K562 (cell line): ENCODE data around the gene SNRNP40. TPM values are rescaled to one million over a fixed set of nuclear protein-coding genes. Genes with fewer than 3 reads are reported as not detected.

Source experiments
- ATAC-seq: fragments of 200-7000 bp; cut with Tn5 transposase; 3 replicates; pipeline ENCODE4 v1.9.1; 2020; ENCODE audit warnings: moderate library complexity
- BruUV-seq: library from RNA; stranded (reverse); fragments of 400-500 nt; replicated peaks from 2 replicates; lab custom pipeline; 2021; lab: Mats Ljungman, UMichigan
- CTCF ChIA-PET: fragments of 300-600 bp; formaldehyde crosslinking; extraction: SDS; loops from one replicate; lab custom pipeline; 2021; ENCODE audit warnings: low intra/inter-chr PET ratio; lab: Yijun Ruan, JAX
- POLR2A ChIA-PET: fragments of 300-600, 350-650 bp; sonication (Branson Sonifier 250); formaldehyde crosslinking; extraction: SDS; loops from one replicate; lab custom pipeline; 2021; ENCODE audit warnings: antibody characterized with exemption, inconsistent platforms; lab: Yijun Ruan, JAX
- DNase-seq, 4 experiments: peaks; one replicate each; pipeline versions ENCODE4 v3.0.0 to v3.0.0-alpha.2; 2011 to 2018; ENCODE audit warnings: low spot score in 3 of 4, mixed read lengths in 3 of 4; ENCODE audit errors: extremely low read depth in 1 of 4
- FAIRE-seq: peaks from 2 replicates; lab custom pipeline; 2011; peaks lifted over from hg19 to GRCh38; lab: Jason Lieb, UNC
- H2AFZ ChIP-seq: 2 replicates; pipeline ENCODE4 v1.6.0; 2011; ENCODE audit warnings: low read depth, low read length, control low read depth, inconsistent platforms
- H3K27ac ChIP-seq: fragments of 200-600 bp; 3 replicates; pipeline ENCODE4 v1.8.0; 2011; ENCODE audit warnings: low read depth, mild to moderate bottlenecking, control low read depth, inconsistent platforms, low read length, moderate library complexity, mixed read lengths; ENCODE audit errors: extremely low read depth
- H3K27me3 ChIP-seq, 2 experiments: fragments of 300-600 bp in 1 of 2; 2 replicates in 1 of 2; 3 replicates in 1 of 2; pipeline versions ENCODE4 v1.6.0 to v1.8.0; 2011; ENCODE audit warnings: inconsistent platforms in 2 of 2, low read length in 2 of 2, mild to moderate bottlenecking in 1 of 2, mixed read lengths in 1 of 2, moderate library complexity in 1 of 2; ENCODE audit not compliant: control insufficient read depth in 2 of 2, insufficient read depth in 2 of 2
- H3K36me3 ChIP-seq: fragments of 300-600 bp; 3 replicates; pipeline ENCODE4 v1.8.0; 2011; ENCODE audit warnings: mild to moderate bottlenecking, low read length, inconsistent platforms; ENCODE audit not compliant: control insufficient read depth, insufficient read depth
- H3K4me1 ChIP-seq, 2 experiments: fragments of 200-600 bp in 1 of 2; replicated peaks in 1 of 2; 2 replicates in 1 of 2; 3 replicates in 1 of 2; pipeline versions ENCODE4 v1.5.1 to v1.8.0; 2011; ENCODE audit warnings: inconsistent platforms in 2 of 2, low read length in 2 of 2, mild to moderate bottlenecking in 1 of 2, mixed read lengths in 1 of 2, moderate library complexity in 1 of 2; ENCODE audit not compliant: control insufficient read depth in 2 of 2, insufficient read depth in 2 of 2
- H3K4me2 ChIP-seq: 2 replicates; pipeline ENCODE4 v1.6.1; 2011; ENCODE audit warnings: low read length, control low read depth, inconsistent platforms, mixed read lengths; ENCODE audit not compliant: insufficient read depth
- H3K4me3 ChIP-seq: fragments of 200-600 bp; sonication (generic), shearing (Covaris generic); 2 replicates; pipeline ENCODE4 v1.5.1; 2016; ENCODE audit warnings: control low read depth, inconsistent platforms
- H3K79me2 ChIP-seq: fragments of 200-600 bp; 3 replicates; pipeline ENCODE4 v1.8.0; 2011; ENCODE audit warnings: low read length, inconsistent platforms; ENCODE audit not compliant: control insufficient read depth, insufficient read depth
- H3K9ac ChIP-seq, 2 experiments: 2 replicates each; pipeline versions ENCODE4 v1.6.0 to v1.6.1; 2011; ENCODE audit warnings: low read depth in 2 of 2, low read length in 2 of 2, control low read depth in 1 of 2, inconsistent platforms in 1 of 2, mild to moderate bottlenecking in 1 of 2, mixed read lengths in 1 of 2; ENCODE audit not compliant: insufficient read depth in 1 of 2
- H3K9me1 ChIP-seq: one replicate; pipeline ENCODE4 v1.6.0; 2011; ENCODE audit warnings: inconsistent platforms, mild to moderate bottlenecking, low read length, moderate library complexity; ENCODE audit not compliant: control insufficient read depth, insufficient read depth
- H3K9me3 ChIP-seq: replicated peaks from 2 replicates; pipeline ENCODE4 v1.5.1; 2011; ENCODE audit warnings: low read depth, low read length, inconsistent platforms; ENCODE audit not compliant: control insufficient read depth, insufficient read depth
- H4K20me1 ChIP-seq: replicated peaks from 2 replicates; pipeline ENCODE4 v1.6.1; 2011; ENCODE audit warnings: low read length, inconsistent platforms, mixed read lengths; ENCODE audit not compliant: control insufficient read depth, insufficient read depth
- ARID2 ChIP-seq: fragments of 450-650 bp; IDR thresholded peaks from 2 replicates; pipeline ENCODE4 v1.6.1; 2017; ENCODE audit warnings: antibody characterized with exemption, mild to moderate bottlenecking
- ARID3A ChIP-seq: IDR thresholded peaks from 2 replicates; pipeline ENCODE4 v1.6.1; 2012; ENCODE audit warnings: low read depth, low read length, improper control_type of control experiment, borderline replicate concordance
- BRF2 ChIP-seq: IDR thresholded peaks from 3 replicates; pipeline ENCODE4 v1.6.1; 2011; ENCODE audit warnings: borderline replicate concordance, mild to moderate bottlenecking; ENCODE audit not compliant: insufficient read length, insufficient read depth
- CBX2 ChIP-seq: fragments of 200-600 bp; sonication (generic); IDR thresholded peaks from one replicate; pipeline ENCODE4 v1.6.1; 2012; ENCODE audit warnings: mild to moderate bottlenecking, low read length, inconsistent platforms; ENCODE audit not compliant: insufficient read depth, poor library complexity, severe bottlenecking
- MAFK ChIP-seq: IDR thresholded peaks from 2 replicates; pipeline ENCODE4 v1.6.1; 2011; ENCODE audit warnings: low read length, improper control_type of control experiment
- POLR3A ChIP-seq: IDR thresholded peaks from 2 replicates; pipeline ENCODE4 v1.6.1; 2011; ENCODE audit warnings: borderline replicate concordance, mild to moderate bottlenecking, moderate library complexity; ENCODE audit not compliant: insufficient read length, insufficient read depth; ENCODE audit errors: extremely low read depth
- RBM14 ChIP-seq: fragments of 200-400 bp; formaldehyde crosslinking; IDR thresholded peaks from 2 replicates; pipeline ENCODE4 v1.6.1; 2018; ENCODE audit warnings: low read depth, mild to moderate bottlenecking, low read length, moderate library complexity, borderline replicate concordance; ENCODE audit not compliant: insufficient read depth
- ZNF583 ChIP-seq: fragments of 250-450 bp; sonication (Bioruptor Pico); IDR thresholded peaks from 2 replicates; pipeline ENCODE4 v1.4.0; 2020
- ZNF696 ChIP-seq: fragments of 250-450 bp; sonication (Bioruptor Pico); conservative IDR thresholded peaks from 2 replicates; pipeline ENCODE4 v1.4.0; 2020; ENCODE audit warnings: mild to moderate bottlenecking, moderate library complexity
- ZNF764 ChIP-seq: fragments of 250-450 bp; sonication (Bioruptor Pico); IDR thresholded peaks from 2 replicates; pipeline ENCODE4 v1.4.0; 2020; ENCODE audit warnings: low read depth, mild to moderate bottlenecking, moderate library complexity
- WGBS: fragments of 100-300 bp; shearing (Covaris generic); methylation state at CpG from one replicate; pipeline ENCODE4 v1.1.6; 2016; ENCODE audit warnings: low coverage, mixed read lengths; ENCODE audit not compliant: insufficient coverage; ENCODE audit errors: missing lambda C conversion rate; 5-methylcytosine and 5-hydroxymethylcytosine counted together
- in situ Hi-C: fragments of 300-500 bp; cut with MboI; formaldehyde crosslinking; loops from 4 replicates; pipeline ENCODE4 v1.15.0; 2018; ENCODE audit warnings: inconsistent platforms, mixed read lengths
- intact Hi-C: fragments of 100-400 bp; cut with micrococcal nuclease; formaldehyde crosslinking; loops from 2 replicates; pipeline ENCODE4 v1.14.2; 2022
- polyA plus RNA-seq, 8 experiments: library from polyadenylated mRNA; depleted of rRNA in 4 of 8; stranded (reverse) in 5 of 8; unstranded in 3 of 8; fragments of >200 nt; fragmentation: Nextera tagmentation in 2 of 8; fragmentation: Illumina TruSeq in 1 of 8; extraction: Ambion mirVana in 2 of 8; extraction: Trizol in 1 of 8; gene quantifications; 2 replicates each; pipeline versions ENCODE4 v1.2.1 to v1.2.3, GENCODE V29; 2011 to 2014; ENCODE audit warnings: inconsistent platforms in 1 of 8, missing spikeins in 1 of 8
- total RNA-seq, 7 experiments: library from RNA; depleted of rRNA in 6 of 7; stranded (reverse); fragments of >200 nt in 6 of 7; fragmentation: Illumina TruSeq in 2 of 7; extraction: Trizol in 2 of 7; gene quantifications; 2 replicates each; pipeline versions ENCODE4 v1.2.1 to v1.2.3, GENCODE V29; 2011 to 2021; ENCODE audit warnings: low replicate concordance in 1 of 7
- TF ChIP-seq, protein P1 (sequence below): sonication (generic); formaldehyde crosslinking; IDR thresholded peaks from 2 replicates; pipeline ENCODE4 v1.8.1; 2023; ENCODE audit warnings: mild to moderate bottlenecking, missing genetic modification reagents

SNRNP40 gene
- total and polyA plus RNA-seq, 9 of the 15 experiments (the other 6 are each of a cell fraction or from before 2014, with no cell fraction given): 48.7 to 278 (median 163) TPM

- H3K4me3 ChIP-seq: no peak overlapping the region
- H3K9me1 ChIP-seq: no peaks in the 10 kb centered on the region
- H4K20me1 ChIP-seq: no peaks in the 10 kb centered on the region
- FAIRE-seq (no peak), ATAC-seq (0 out of 3 replicates have a peak, but pooled peaks have one; percentile 27), DNase-seq (no peak)
- H3K27ac ChIP-seq: no peak overlapping the region
- H3K9ac ChIP-seq: no peak overlapping the region
- no peaks in the 10 kb centered on the region for H3K4me1 ChIP-seq
- no peak overlapping the region for H3K4me2 ChIP-seq
- intact Hi-C loops: no loop called here
- no peaks in the 10 kb centered on the region for H3K36me3 ChIP-seq
- in situ Hi-C loops: no loop called here
- 2% methylated on average over 3 of the region's 3 CpGs for WGBS
- peak; percentile 32 for TF ChIP-seq CBX2
- TF ChIP-seq ZNF696 (CRISPR knock-in tag): no peak
- POLR2A ChIA-PET: interaction anchor here (0.6 to 1.4 kb wide), 6 partner anchors 10 to 271 kb away, joined by 3 to 4 read pairs (median 3); no protein-coding TSS in a partner anchor
- no peak overlapping the region for H2AFZ ChIP-seq
- H3K27me3 ChIP-seq: peaks cover 30 to 61% of the 10 kb centered on the region in 2 experiments; a peak in 4 of 5 replicates
- no TSS peak for BruUV-seq
- CTCF ChIA-PET: no interaction called here
- H3K9me3 ChIP-seq: no peaks in the 10 kb centered on the region
- H3K79me2 ChIP-seq: no peaks in the 10 kb centered on the region
These were observed 66.2 kb downstream of the SNRNP40 start for GRCh38 chr1:31230378-31230777.

- no peak overlapping the region for H3K4me3 ChIP-seq
- no peaks in the 10 kb centered on the region for H3K4me1 ChIP-seq
- H3K4me2 ChIP-seq: no peak overlapping the region
- in situ Hi-C loops (no loop called here), intact Hi-C loops (no loop called here)
- ChIA-PET CTCF (no interaction called here), POLR2A (interaction anchor here (0.6 to 1.3 kb wide), 5 partner anchors 9 to 72 kb away, joined by 3 to 4 read pairs (median 3); no protein-coding TSS in a partner anchor)
- no TSS peak for BruUV-seq
- no peak overlapping the region for H3K9ac ChIP-seq
- no peak overlapping the region for H2AFZ ChIP-seq
- H3K36me3 ChIP-seq: no peaks in the 10 kb centered on the region
- no peaks in the 10 kb centered on the region for H3K9me3 ChIP-seq
- DNase-seq: no peak
- H3K27me3 ChIP-seq: peaks cover 28 to 55% of the 10 kb centered on the region in 2 experiments; a peak in 4 of 5 replicates
- H3K9me1 ChIP-seq: no peaks in the 10 kb centered on the region
- no peak for ATAC-seq
- no peaks in the 10 kb centered on the region for H3K79me2 ChIP-seq
- H3K27ac ChIP-seq: no peak overlapping the region
- no peaks in the 10 kb centered on the region for H4K20me1 ChIP-seq
- no peak for FAIRE-seq
- TF ChIP-seq POLR3A (no peak), ARID2 (no peak), ZNF583 (CRISPR knock-in tag) (no peak), RBM14 (no peak), BRF2 (no peak), ARID3A (no peak), MAFK (no peak), ZNF764 (CRISPR knock-in tag) (no peak)
- TF ChIP-seq, protein P1, sequence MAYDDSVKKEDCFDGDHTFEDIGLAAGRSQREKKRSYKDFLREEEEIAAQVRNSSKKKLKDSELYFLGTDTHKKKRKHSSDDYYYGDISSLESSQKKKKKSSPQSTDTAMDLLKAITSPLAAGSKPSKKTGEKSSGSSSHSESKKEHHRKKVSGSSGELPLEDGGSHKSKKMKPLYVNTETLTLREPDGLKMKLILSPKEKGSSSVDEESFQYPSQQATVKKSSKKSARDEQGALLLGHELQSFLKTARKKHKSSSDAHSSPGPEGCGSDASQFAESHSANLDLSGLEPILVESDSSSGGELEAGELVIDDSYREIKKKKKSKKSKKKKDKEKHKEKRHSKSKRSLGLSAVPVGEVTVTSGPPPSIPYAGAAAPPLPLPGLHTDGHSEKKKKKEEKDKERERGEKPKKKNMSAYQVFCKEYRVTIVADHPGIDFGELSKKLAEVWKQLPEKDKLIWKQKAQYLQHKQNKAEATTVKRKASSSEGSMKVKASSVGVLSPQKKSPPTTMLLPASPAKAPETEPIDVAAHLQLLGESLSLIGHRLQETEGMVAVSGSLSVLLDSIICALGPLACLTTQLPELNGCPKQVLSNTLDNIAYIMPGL: no peak
These were observed 67.6 kb downstream of the SNRNP40 start for GRCh38 chr1:31228986-31229385.
